Measurements from ENCODE around the gene CPNE7.
A peak's percentile ranks its signal among the peaks of the same experiment; 100 is the strongest.

Gene CPNE7

DNA sequence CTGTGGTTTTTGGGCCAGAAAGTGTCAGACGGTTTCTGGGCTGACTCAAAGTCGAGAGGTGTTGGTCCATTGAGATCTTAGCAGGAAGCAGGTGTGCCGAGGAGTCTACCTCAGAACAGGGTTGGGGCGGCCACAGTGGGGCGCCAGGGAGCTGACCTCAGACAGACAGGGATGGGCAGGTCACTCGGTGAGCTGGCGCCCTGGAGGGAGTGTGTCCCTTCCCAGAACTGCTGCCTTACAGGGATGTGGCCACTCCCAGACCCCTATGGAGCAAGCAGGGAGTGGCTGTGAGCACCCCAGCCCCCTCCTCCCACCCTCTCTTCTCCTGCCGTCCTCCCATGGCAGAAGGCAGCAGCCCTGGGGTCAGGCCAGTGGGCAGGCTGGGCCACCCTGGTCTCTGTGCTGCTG is 23.9 kb downstream of the CPNE7 start:
- TF ChIP-seq, protein P1, sequence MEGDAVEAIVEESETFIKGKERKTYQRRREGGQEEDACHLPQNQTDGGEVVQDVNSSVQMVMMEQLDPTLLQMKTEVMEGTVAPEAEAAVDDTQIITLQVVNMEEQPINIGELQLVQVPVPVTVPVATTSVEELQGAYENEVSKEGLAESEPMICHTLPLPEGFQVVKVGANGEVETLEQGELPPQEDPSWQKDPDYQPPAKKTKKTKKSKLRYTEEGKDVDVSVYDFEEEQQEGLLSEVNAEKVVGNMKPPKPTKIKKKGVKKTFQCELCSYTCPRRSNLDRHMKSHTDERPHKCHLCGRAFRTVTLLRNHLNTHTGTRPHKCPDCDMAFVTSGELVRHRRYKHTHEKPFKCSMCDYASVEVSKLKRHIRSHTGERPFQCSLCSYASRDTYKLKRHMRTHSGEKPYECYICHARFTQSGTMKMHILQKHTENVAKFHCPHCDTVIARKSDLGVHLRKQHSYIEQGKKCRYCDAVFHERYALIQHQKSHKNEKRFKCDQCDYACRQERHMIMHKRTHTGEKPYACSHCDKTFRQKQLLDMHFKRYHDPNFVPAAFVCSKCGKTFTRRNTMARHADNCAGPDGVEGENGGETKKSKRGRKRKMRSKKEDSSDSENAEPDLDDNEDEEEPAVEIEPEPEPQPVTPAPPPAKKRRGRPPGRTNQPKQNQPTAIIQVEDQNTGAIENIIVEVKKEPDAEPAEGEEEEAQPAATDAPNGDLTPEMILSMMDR (IDR thresholded peaks at IDR 0.05; ENCODE audit: low read depth, low read length), result peak; percentile 42
- DNase-seq (ENCODE audit: low read depth in 2 of 2), result no peak
- no peak overlapping the region for H3K4me3 ChIP-seq (replicated peaks in 1 of 2; ENCODE audit: low read depth in 2 of 2, low read length in 2 of 2)

DNA sequence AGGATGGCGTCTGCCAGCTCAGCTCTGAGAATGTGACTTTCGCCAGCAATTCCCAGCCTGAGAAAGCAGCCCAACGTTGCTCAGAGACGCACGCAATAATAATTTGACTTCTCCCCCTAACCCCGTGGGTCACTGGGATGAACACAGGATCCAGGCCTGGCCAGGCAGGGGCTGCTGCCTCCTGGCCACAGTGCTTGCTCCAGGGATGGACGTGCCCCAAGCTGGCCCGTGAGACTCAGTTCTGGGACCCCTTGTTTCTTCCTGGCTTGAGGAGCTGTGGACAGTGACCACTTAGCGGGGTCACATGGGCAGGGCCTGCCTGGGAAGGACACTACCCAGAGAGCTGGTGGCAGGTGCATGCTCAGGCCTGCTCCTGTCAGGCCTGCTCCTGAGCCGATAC is 24.3 kb downstream of the CPNE7 start:
- DNase-seq (ENCODE audit: low read depth in 2 of 2), result no peak
- no peak overlapping the region for H3K4me3 ChIP-seq (replicated peaks in 1 of 2; ENCODE audit: low read depth in 2 of 2, low read length in 2 of 2)
- TF ChIP-seq, protein P1 (IDR thresholded peaks at IDR 0.05; ENCODE audit: low read depth, low read length), result no peak

DNA sequence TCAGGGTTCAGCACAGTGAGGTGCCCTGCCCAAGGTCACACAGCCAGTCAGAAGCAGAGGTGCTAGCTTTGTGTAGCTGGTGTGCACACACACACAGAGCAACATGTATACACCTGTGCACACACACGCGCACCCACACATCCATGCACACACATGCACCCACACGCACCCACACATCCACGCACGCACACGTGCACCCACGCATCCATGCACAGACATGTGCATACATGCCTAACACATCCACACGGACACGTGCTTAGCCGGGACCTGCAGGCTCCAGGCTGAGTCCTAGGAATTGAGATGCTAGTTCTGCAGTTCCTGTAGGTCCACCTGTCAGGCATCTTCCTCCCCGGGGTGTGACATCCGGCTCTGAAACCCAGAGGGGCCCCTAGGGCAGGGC is 24.9 kb downstream of the CPNE7 start:
- DNase-seq (ENCODE audit: low read depth in 2 of 2), result no peak
- H3K4me3 ChIP-seq (replicated peaks in 1 of 2; ENCODE audit: low read depth in 2 of 2, low read length in 2 of 2), result no peak overlapping the region
- TF ChIP-seq, protein P1 (IDR thresholded peaks at IDR 0.05; ENCODE audit: low read depth, low read length), result no peak

DNA sequence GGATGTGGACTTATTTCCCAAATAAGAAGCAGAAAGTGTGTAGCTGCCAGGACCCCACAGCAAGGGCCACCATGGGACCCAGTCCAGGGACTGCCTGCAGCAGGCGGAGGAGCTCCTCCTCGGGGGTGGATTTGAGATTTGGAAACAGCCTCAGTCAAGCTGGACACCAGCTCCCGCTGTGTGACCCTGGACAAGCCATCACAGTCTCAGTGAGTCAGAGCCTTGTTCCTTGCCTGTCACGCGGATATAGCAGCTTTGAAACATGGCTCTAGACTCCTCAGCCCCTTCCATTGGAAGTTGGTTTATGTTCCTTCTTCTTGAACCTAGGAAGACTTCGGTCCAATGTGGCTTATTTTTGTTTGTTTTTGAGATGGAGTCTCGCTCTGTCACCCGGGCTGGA is 25.4 kb downstream of the CPNE7 start:
- no peak overlapping the region for H3K4me3 ChIP-seq (replicated peaks in 1 of 2; ENCODE audit: low read depth in 2 of 2, low read length in 2 of 2)
- DNase-seq (ENCODE audit: low read depth in 2 of 2), result no peak
- TF ChIP-seq, protein P1 (IDR thresholded peaks at IDR 0.05; ENCODE audit: low read depth, low read length), result no peak

DNA sequence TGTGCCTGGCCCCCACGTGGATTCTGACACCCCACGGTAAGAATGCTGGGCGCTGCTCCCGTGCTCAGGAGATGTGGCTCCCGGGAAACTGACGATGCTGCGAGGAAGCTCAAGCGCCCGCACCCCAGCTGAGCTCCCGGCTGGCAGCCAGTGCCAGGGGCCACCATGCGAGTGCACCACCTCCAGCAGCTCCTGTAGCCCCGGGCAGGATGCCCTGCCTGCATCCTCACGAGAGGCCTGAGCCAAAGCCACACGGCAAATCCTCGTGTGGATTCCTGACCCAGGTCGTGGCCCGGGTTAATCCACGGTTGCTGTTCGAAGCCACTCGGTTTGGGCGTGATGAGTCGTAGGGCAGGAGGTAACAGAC is 26.3 kb downstream of the CPNE7 start:
- no peak for DNase-seq (ENCODE audit: low read depth in 2 of 2)
- TF ChIP-seq, protein P1 (IDR thresholded peaks at IDR 0.05; ENCODE audit: low read depth, low read length), result no peak
- H3K4me3 ChIP-seq (replicated peaks in 1 of 2; ENCODE audit: low read depth in 2 of 2, low read length in 2 of 2), result no peak overlapping the region

DNA sequence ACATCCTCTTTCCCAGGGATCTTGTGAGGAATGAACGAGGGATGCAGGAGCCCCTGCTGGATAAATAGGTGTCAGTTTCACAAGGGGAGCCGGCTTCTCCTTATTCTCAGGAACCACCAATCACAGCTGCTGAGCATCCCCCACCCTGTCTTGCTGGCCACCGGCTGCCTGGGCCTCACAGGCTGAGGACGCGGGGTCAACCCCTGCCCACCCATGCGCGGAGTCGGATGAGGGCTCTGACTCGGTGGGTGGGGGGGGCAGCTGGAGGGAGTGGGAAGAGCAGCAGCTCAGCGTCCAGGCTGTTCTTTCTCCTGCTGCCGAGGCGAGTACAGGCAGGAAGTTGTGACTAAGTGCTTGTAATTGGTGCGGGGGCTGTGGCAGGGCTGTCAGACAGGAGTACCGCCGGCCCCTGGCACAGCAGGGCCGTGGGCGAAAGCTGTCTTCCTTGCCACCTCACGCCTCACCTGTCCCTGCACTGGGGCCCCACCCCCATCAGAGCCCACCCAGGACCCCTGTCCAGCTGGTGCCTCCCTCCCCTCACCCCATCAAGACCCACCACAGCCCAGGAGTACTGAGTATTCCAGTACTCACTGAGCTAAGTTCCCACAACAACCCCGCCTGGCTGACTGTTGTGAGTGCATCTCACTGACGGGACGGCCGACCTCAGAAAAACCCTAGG is 26.9 kb downstream of the CPNE7 start:
- DNase-seq (ENCODE audit: low read depth in 2 of 2), result peak; percentile 83 to 87
- no peak overlapping the region for H3K4me3 ChIP-seq (replicated peaks in 1 of 2; ENCODE audit: low read depth in 2 of 2, low read length in 2 of 2)
- TF ChIP-seq, protein P1 (IDR thresholded peaks at IDR 0.05; ENCODE audit: low read depth, low read length), result no peak
